CD14-positive monocyte (primary cell): ENCODE results near the gene NTNG1. TPM values are rescaled to one million over a fixed set of nuclear protein-coding genes. Genes with fewer than 3 reads are reported as not detected.

Source experiments
- DNase-seq, 3 donors: peaks; one replicate each; pipeline ENCODE4 v3.0.0-alpha.2; 2011 to 2022
- H2AFZ ChIP-seq: 2 replicates; pipeline ENCODE4 v1.6.0; 2012; ENCODE audit warnings: mild to moderate bottlenecking, low read depth, low read length, inconsistent platforms; ENCODE audit not compliant: insufficient read depth, poor library complexity, severe bottlenecking
- H3K27ac ChIP-seq, 2 donors: 1 replicate in 1 of 2; 2 replicates in 1 of 2; pipeline ENCODE4 v1.5.1; 2012 to 2013; ENCODE audit warnings: low read length in 2 of 2, control low read depth in 1 of 2, inconsistent platforms in 1 of 2, low read depth in 1 of 2, mild to moderate bottlenecking in 1 of 2
- H3K27me3 ChIP-seq, 2 donors: one replicate each; pipeline versions ENCODE4 v1.6.0 to v1.6.1; 2011 to 2013; ENCODE audit warnings: low read length in 2 of 2; ENCODE audit not compliant: control insufficient read depth in 2 of 2, insufficient read depth in 2 of 2
- H3K36me3 ChIP-seq, 2 donors: replicated peaks in 1 of 2; 1 replicate in 1 of 2; 2 replicates in 1 of 2; pipeline versions ENCODE4 v1.5.1 to v1.6.1; 2012 to 2013; ENCODE audit warnings: low read length in 2 of 2, control low read depth in 1 of 2, inconsistent platforms in 1 of 2, mild to moderate bottlenecking in 1 of 2; ENCODE audit not compliant: insufficient read depth in 2 of 2, control insufficient read depth in 1 of 2
- H3K4me1 ChIP-seq, 2 donors: 1 replicate in 1 of 2; 2 replicates in 1 of 2; pipeline versions ENCODE4 v1.5.1 to v1.6.1; 2012 to 2013; ENCODE audit warnings: low read length in 2 of 2, control low read depth in 1 of 2, inconsistent platforms in 1 of 2, mild to moderate bottlenecking in 1 of 2, moderate library complexity in 1 of 2; ENCODE audit not compliant: insufficient read depth in 2 of 2, control insufficient read depth in 1 of 2
- H3K4me2 ChIP-seq: replicated peaks from 2 replicates; pipeline ENCODE3; 2012; ENCODE audit warnings: low read length, moderate library complexity, mild to moderate bottlenecking; ENCODE audit not compliant: poor library complexity, severe bottlenecking; ENCODE audit errors: extremely low read depth
- H3K4me3 ChIP-seq, 3 experiments: fragments of 200-600 bp in 1 of 3; sonication (generic) in 1 of 3; replicated peaks in 1 of 3; 1 replicate in 2 of 3; 2 replicates in 1 of 3; pipeline ENCODE4 v1.5.1; 2011 to 2013; ENCODE audit warnings: low read length in 3 of 3, mild to moderate bottlenecking in 3 of 3, control low read depth in 2 of 3, low read depth in 2 of 3, inconsistent platforms in 1 of 3, moderate library complexity in 1 of 3
- H3K79me2 ChIP-seq: 2 replicates; pipeline ENCODE4 v1.6.0; 2012; ENCODE audit warnings: mild to moderate bottlenecking, control low read depth, inconsistent platforms, low read length, moderate library complexity; ENCODE audit not compliant: insufficient read depth
- H3K9ac ChIP-seq: 2 replicates; pipeline ENCODE4 v1.6.0; 2017; ENCODE audit warnings: low read length, mild to moderate bottlenecking; ENCODE audit not compliant: insufficient read depth, poor library complexity, severe bottlenecking
- H3K9me3 ChIP-seq, 2 donors: replicated peaks in 1 of 2; 1 replicate in 1 of 2; 2 replicates in 1 of 2; pipeline versions ENCODE4 v1.5.1 to v1.6.1; 2012 to 2013; ENCODE audit warnings: low read length in 2 of 2, control low read depth in 1 of 2; ENCODE audit not compliant: control insufficient read depth in 1 of 2, insufficient read depth in 1 of 2
- H4K20me1 ChIP-seq: 2 replicates; pipeline ENCODE4 v1.6.0; 2012; ENCODE audit warnings: mild to moderate bottlenecking, low read length, control low read depth, moderate library complexity; ENCODE audit not compliant: insufficient read depth
- H3K27ac Mint-ChIP-seq, 7 donors: one replicate each; pipeline ENCODE4 v1.8.0; 2020; ENCODE audit warnings: mild to moderate bottlenecking in 7 of 7, mixed read lengths in 7 of 7, moderate library complexity in 6 of 7, inconsistent platforms in 2 of 7
- H3K27me3 Mint-ChIP-seq, 3 donors: one replicate each; pipeline ENCODE4 v1.8.0; 2021 to 2022; ENCODE audit warnings: low read depth in 3 of 3, mild to moderate bottlenecking in 3 of 3, mixed read lengths in 3 of 3, moderate library complexity in 3 of 3, inconsistent platforms in 1 of 3
- H3K36me3 Mint-ChIP-seq, 2 donors: one replicate each; pipeline ENCODE4 v1.8.0; 2020; ENCODE audit warnings: mixed read lengths in 2 of 2, inconsistent platforms in 1 of 2, mild to moderate bottlenecking in 1 of 2
- H3K4me1 Mint-ChIP-seq: one replicate; pipeline ENCODE4 v1.8.0; 2020; ENCODE audit warnings: mild to moderate bottlenecking, mixed read lengths
- H3K4me3 Mint-ChIP-seq, 2 donors: one replicate each; pipeline ENCODE4 v1.8.0; 2020; ENCODE audit warnings: mild to moderate bottlenecking in 2 of 2, mixed read lengths in 2 of 2, moderate library complexity in 1 of 2
- H3K9me3 Mint-ChIP-seq, 7 donors: one replicate each; pipeline ENCODE4 v1.8.0; 2020 to 2022; ENCODE audit warnings: mixed read lengths in 7 of 7, mild to moderate bottlenecking in 6 of 7, moderate library complexity in 6 of 7, inconsistent platforms in 2 of 7
- CTCF ChIP-seq: fragments of 200-600 bp; IDR thresholded peaks from one replicate; pipeline ENCODE4 v1.8.0; 2022; ENCODE audit warnings: antibody characterized with exemption, mild to moderate bottlenecking
- WGBS: methylation state at CpG from one replicate; pipeline ENCODE4 v1.1.5; 2013; ENCODE audit warnings: missing lambda C conversion rate; ENCODE audit not compliant: insufficient coverage; 5-methylcytosine and 5-hydroxymethylcytosine counted together
- intact Hi-C, 2 donors: fragments of 100-400 bp; cut with micrococcal nuclease; formaldehyde crosslinking; loops; one replicate each; pipeline versions ENCODE4 v1.15.0 to v1.15.1; 2023
- polyA plus RNA-seq, 3 donors: library from polyadenylated mRNA; depleted of rRNA in 1 of 3; unstranded in 2 of 3; stranded (reverse) in 1 of 3; fragments of 300-500 nt in 2 of 3; fragments of >200 nt in 1 of 3; fragmentation: Illumina TruSeq in 2 of 3; gene quantifications; 1 replicate in 2 of 3; 2 replicates in 1 of 3; pipeline ENCODE4 v1.2.3, GENCODE V29; 2012 to 2021

Gene NTNG1
- polyA plus RNA-seq, 3 donors, result not detected

- Histone ChIP-seq H4K20me1 (no peaks in the 10 kb centered on the region), H3K4me3 (no peak overlapping the region), H2AFZ (no peak overlapping the region), H3K4me1 (no peaks in the 10 kb centered on the region), H3K9ac (no peak overlapping the region), H3K27ac (no peak overlapping the region), H3K79me2 (no peaks in the 10 kb centered on the region), H3K4me2 (no peak overlapping the region), H3K9me3 (no peaks in the 10 kb centered on the region), H3K27me3 (peaks cover 0 to 6% of the 10 kb centered on the region in 2 donors), H3K36me3 (no peaks in the 10 kb centered on the region)
- H3K9me3 Mint-ChIP-seq, result peaks cover 0 to 2% (median 0%) of the 10 kb centered on the region in 7 donors
- no peak for TF ChIP-seq CTCF
- no peak overlapping the region for H3K4me3 Mint-ChIP-seq
- DNase-seq, result no peak
- H3K27me3 Mint-ChIP-seq, result peaks cover 0 to 3% (median 3%) of the 10 kb centered on the region in 3 donors
- H3K27ac Mint-ChIP-seq, result no peak overlapping the region
- H3K4me1 Mint-ChIP-seq, result no peaks in the 10 kb centered on the region
- no CpG with 5 or more reads among the region's 3 CpGs for WGBS
- H3K36me3 Mint-ChIP-seq, result no peaks in the 10 kb centered on the region
- intact Hi-C loops, result no loop called here
Measured at GRCh38 chr1:107467811-107468210, 327.0 kb downstream of the NTNG1 start.

- WGBS, result no CpG with 5 or more reads among the region's 2 CpGs
- Histone ChIP-seq H3K4me3 (no peak overlapping the region), H3K9ac (no peak overlapping the region), H3K9me3 (no peaks in the 10 kb centered on the region), H3K27me3 (no peaks in the 10 kb centered on the region), H2AFZ (no peak overlapping the region), H3K4me1 (no peaks in the 10 kb centered on the region), H3K36me3 (no peaks in the 10 kb centered on the region), H3K27ac (no peak overlapping the region), H3K79me2 (no peaks in the 10 kb centered on the region), H4K20me1 (no peaks in the 10 kb centered on the region), H3K4me2 (no peak overlapping the region)
- Mint-ChIP-seq H3K4me1 (no peaks in the 10 kb centered on the region), H3K4me3 (no peak overlapping the region), H3K36me3 (no peaks in the 10 kb centered on the region), H3K27me3 (peaks cover 2 to 3% (median 2%) of the 10 kb centered on the region in 3 donors), H3K27ac (no peak overlapping the region), H3K9me3 (no peaks in the 10 kb centered on the region)
- TF ChIP-seq CTCF, result no peak
- intact Hi-C loops, result no loop called here
- no peak for DNase-seq
Measured at GRCh38 chr1:107473065-107473464, 332.2 kb downstream of the NTNG1 start.
